HEK293 (cell line): ENCODE data around the gene MYH1.

ENCODE experiments used
- CTCF ChIA-PET: fragments of 350-600 bp; formaldehyde crosslinking; extraction: SDS; loops from one replicate; lab custom pipeline; 2021; ENCODE audit warnings: antibody characterized with exemption; lab: Yijun Ruan, JAX
- POLR2A ChIA-PET: fragments of 300-600 bp; formaldehyde crosslinking; extraction: SDS; loops from one replicate; lab custom pipeline; 2020; ENCODE audit warnings: antibody characterized with exemption, inconsistent platforms; lab: Yijun Ruan, JAX
- H3K27ac ChIP-seq: fragments of 200-500 bp; sonication (Bioruptor generic); 2 replicates; pipeline ENCODE4 v1.5.1; 2014; ENCODE audit warnings: low read depth, low read length, control low read depth, inconsistent platforms; ENCODE audit errors: extremely low read depth
- H3K36me3 ChIP-seq, 2 experiments: fragments of 200-500 bp in 1 of 2; sonication (Bioruptor generic) in 1 of 2; 1 replicate in 1 of 2; 2 replicates in 1 of 2; pipeline ENCODE4 v1.5.1; 2014 to 2017; ENCODE audit warnings: inconsistent platforms in 2 of 2, low read length in 2 of 2; ENCODE audit not compliant: control insufficient read depth in 2 of 2, insufficient read depth in 1 of 2
- H3K4me1 ChIP-seq: fragments of 200-500 bp; sonication (Bioruptor generic); 2 replicates; pipeline ENCODE4 v1.5.1; 2014; ENCODE audit warnings: mild to moderate bottlenecking, low read length, inconsistent platforms; ENCODE audit not compliant: control insufficient read depth, insufficient read depth
- H3K4me3 ChIP-seq: 2 replicates; pipeline ENCODE4 v1.5.1; 2011; ENCODE audit warnings: low read depth, mild to moderate bottlenecking, control low read depth, low read length, moderate library complexity
- H3K9me3 ChIP-seq: fragments of 200-500 bp; sonication (Bioruptor generic); 2 replicates; pipeline ENCODE4 v1.5.1; 2014; ENCODE audit warnings: low read depth, low read length, inconsistent platforms; ENCODE audit not compliant: control insufficient read depth, insufficient read depth
- KLF1 ChIP-seq: fragments of 450-650 bp; formaldehyde crosslinking; IDR thresholded peaks from 2 replicates; pipeline ENCODE4 v1.5.1; 2016; ENCODE audit warnings: missing biosample characterization, missing genetic modification characterization
- PRDM1 ChIP-seq: fragments of 450-650 bp; formaldehyde crosslinking; IDR thresholded peaks from 2 replicates; pipeline ENCODE4; 2016; ENCODE audit warnings: missing biosample characterization, missing genetic modification characterization
- SALL2 ChIP-seq: fragments of 450-650 bp; formaldehyde crosslinking; IDR thresholded peaks from 2 replicates; pipeline ENCODE4 v1.5.0; 2017; ENCODE audit warnings: missing biosample characterization, mild to moderate bottlenecking, missing genetic modification characterization, borderline replicate concordance
- SCRT1 ChIP-seq: fragments of 450-650 bp; formaldehyde crosslinking; IDR thresholded peaks from 2 replicates; pipeline ENCODE4 v1.5.1; 2016; ENCODE audit warnings: missing biosample characterization, missing genetic modification characterization, borderline replicate concordance
- SP2 ChIP-seq: fragments of 450-650 bp; formaldehyde crosslinking; IDR thresholded peaks from 2 replicates; pipeline ENCODE4 v1.5.1; 2016; ENCODE audit warnings: missing biosample characterization, missing genetic modification characterization
- SP7 ChIP-seq: fragments of 450-650 bp; formaldehyde crosslinking; IDR thresholded peaks from 2 replicates; pipeline ENCODE4 v1.5.1; 2016; ENCODE audit warnings: missing biosample characterization, missing genetic modification characterization
- WT1 ChIP-seq: fragments of 450-650 bp; formaldehyde crosslinking; IDR thresholded peaks from 2 replicates; pipeline ENCODE4 v1.5.1; 2016; ENCODE audit warnings: missing biosample characterization, missing genetic modification characterization
- ZNF10 ChIP-seq: fragments of 450-650 bp; formaldehyde crosslinking; IDR thresholded peaks from 2 replicates; pipeline ENCODE4 v1.5.1; 2017; ENCODE audit warnings: missing biosample characterization, missing genetic modification characterization
- ZNF140 ChIP-seq: fragments of 450-650 bp; formaldehyde crosslinking; IDR thresholded peaks from 2 replicates; pipeline ENCODE4 v1.5.1; 2016; ENCODE audit warnings: missing biosample characterization, missing genetic modification characterization
- ZNF324 ChIP-seq: fragments of 450-650 bp; formaldehyde crosslinking; IDR thresholded peaks from 2 replicates; pipeline ENCODE4 v1.5.1; 2016; ENCODE audit warnings: missing biosample characterization, missing genetic modification characterization
- ZNF335 ChIP-seq: fragments of 450-650 bp; formaldehyde crosslinking; conservative IDR thresholded peaks from 2 replicates; pipeline ENCODE4 v1.5.1; 2016; ENCODE audit warnings: missing biosample characterization, missing genetic modification characterization
- ZNF354C ChIP-seq: fragments of 450-650 bp; formaldehyde crosslinking; IDR thresholded peaks from 2 replicates; pipeline ENCODE4 v1.5.1; 2016; ENCODE audit warnings: missing biosample characterization, missing genetic modification characterization, low read depth, borderline replicate concordance
- ZNF521 ChIP-seq: fragments of 450-650 bp; formaldehyde crosslinking; IDR thresholded peaks from 2 replicates; pipeline ENCODE4 v1.5.1; 2017; ENCODE audit warnings: missing biosample characterization, mild to moderate bottlenecking, missing genetic modification characterization
- ZNF549 ChIP-seq: fragments of 450-650 bp; IDR thresholded peaks from 2 replicates; pipeline ENCODE4 v1.5.1; 2018; ENCODE audit warnings: missing biosample characterization, missing genetic modification characterization, mild to moderate bottlenecking, inconsistent platforms, moderate library complexity
- ZNF555 ChIP-seq: fragments of 450-650 bp; formaldehyde crosslinking; conservative IDR thresholded peaks from 2 replicates; pipeline ENCODE4 v1.5.1; 2017; ENCODE audit warnings: missing biosample characterization, mild to moderate bottlenecking, missing genetic modification characterization, inconsistent platforms
- ZNF624 ChIP-seq: fragments of 450-650 bp; formaldehyde crosslinking; IDR thresholded peaks from 2 replicates; pipeline ENCODE4 v1.5.1; 2017; ENCODE audit warnings: missing biosample characterization, missing genetic modification characterization
- ZNF629 ChIP-seq: fragments of 450-650 bp; formaldehyde crosslinking; IDR thresholded peaks from 2 replicates; pipeline ENCODE4 v1.5.1; 2017; ENCODE audit warnings: missing biosample characterization, missing genetic modification characterization
- ZNF660 ChIP-seq: fragments of 450-650 bp; IDR thresholded peaks from 2 replicates; pipeline ENCODE4 v1.5.1; 2018; ENCODE audit warnings: missing biosample characterization, mild to moderate bottlenecking, missing genetic modification characterization
- ZNF792 ChIP-seq: fragments of 450-650 bp; formaldehyde crosslinking; IDR thresholded peaks from 2 replicates; pipeline ENCODE4 v1.5.1; 2016; ENCODE audit warnings: missing biosample characterization, missing genetic modification characterization
- TF ChIP-seq, protein P1 (sequence below): fragments of 450-650 bp; formaldehyde crosslinking; IDR thresholded peaks from 2 replicates; pipeline ENCODE4 v1.5.1; 2016; ENCODE audit warnings: missing biosample characterization, missing genetic modification characterization
- TF ChIP-seq, protein P2 (sequence below): fragments of 450-650 bp; formaldehyde crosslinking; optimal IDR thresholded peaks from 2 replicates; pipeline ENCODE3; 2016; ENCODE audit warnings: missing biosample characterization, mild to moderate bottlenecking, missing genetic modification characterization
- TF ChIP-seq, protein P3 (sequence below): fragments of 450-650 bp; formaldehyde crosslinking; IDR thresholded peaks from 2 replicates; pipeline ENCODE4 v1.5.1; 2017; ENCODE audit warnings: missing biosample characterization, missing genetic modification characterization
- TF ChIP-seq, protein P4 (sequence below): fragments of 450-650 bp; formaldehyde crosslinking; IDR thresholded peaks from 2 replicates; pipeline ENCODE4 v1.5.1; 2016; ENCODE audit warnings: missing biosample characterization, missing genetic modification characterization
- TF ChIP-seq, protein P5 (sequence below): fragments of 450-650 bp; formaldehyde crosslinking; IDR thresholded peaks from 2 replicates; pipeline ENCODE4 v1.5.0; 2017; ENCODE audit warnings: missing biosample characterization, missing genetic modification characterization, borderline replicate concordance
- TF ChIP-seq, protein P6 (sequence below): fragments of 450-650 bp; formaldehyde crosslinking; IDR thresholded peaks from 2 replicates; pipeline ENCODE4 v1.5.1; 2016; ENCODE audit warnings: missing biosample characterization, missing genetic modification characterization

Gene MYH1

DNA sequence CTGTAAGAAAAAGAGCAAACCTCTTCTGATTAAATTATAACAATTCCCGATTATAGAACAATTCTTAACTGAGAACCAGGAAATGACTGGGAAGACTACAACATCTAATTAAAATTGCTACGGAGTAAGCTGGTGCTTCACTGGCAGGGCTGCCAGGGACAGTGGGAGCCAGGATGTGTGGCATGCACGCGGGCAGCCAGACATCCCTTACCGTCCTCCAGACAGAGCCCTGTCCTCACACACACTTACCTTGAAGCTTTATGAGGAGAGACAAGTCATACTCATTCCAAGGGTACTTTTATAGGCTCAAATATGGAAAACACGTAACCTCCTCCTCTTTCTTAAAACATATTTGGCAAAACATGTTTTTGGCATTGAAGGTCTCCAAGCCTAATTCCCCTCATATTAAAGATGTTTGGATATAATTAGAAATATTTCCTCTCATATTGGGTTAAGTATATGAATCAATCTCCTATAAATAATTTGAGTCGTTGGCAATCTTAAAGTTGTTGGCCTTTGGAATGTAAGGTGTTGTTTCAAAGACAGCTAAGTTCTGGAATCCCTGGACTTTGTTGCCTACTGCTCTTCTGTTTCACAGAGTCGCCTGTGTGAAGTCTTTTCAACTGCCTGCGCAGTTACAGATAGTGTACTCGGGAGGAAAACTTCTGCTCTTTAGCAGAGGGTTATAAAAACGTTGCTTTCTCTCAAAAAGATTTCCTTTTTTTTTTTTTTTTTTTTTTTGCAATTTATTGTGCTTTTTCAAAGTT, at the start of gene MYH1:
MYH1 (minus strand) TSS at position 272 of the 767 bp plus-strand sequence. CDS start 1,900 bp downstream, outside the sequence.
- no peaks in the 10 kb centered on the region for H3K9me3 ChIP-seq
- ChIA-PET CTCF (interaction anchor here (0.7 to 0.9 kb wide), 2 partner anchors 25 to 60 kb away, joined by 3 read pairs; no protein-coding TSS in a partner anchor), POLR2A (no interaction called here)
- TF ChIP-seq ZNF629 (tag by site-specific recombination) (no peak), ZNF354C (tag by site-specific recombination) (no peak), ZNF335 (tag by site-specific recombination) (no peak), SP7 (tag by site-specific recombination) (no peak)
- TF ChIP-seq, protein P1, sequence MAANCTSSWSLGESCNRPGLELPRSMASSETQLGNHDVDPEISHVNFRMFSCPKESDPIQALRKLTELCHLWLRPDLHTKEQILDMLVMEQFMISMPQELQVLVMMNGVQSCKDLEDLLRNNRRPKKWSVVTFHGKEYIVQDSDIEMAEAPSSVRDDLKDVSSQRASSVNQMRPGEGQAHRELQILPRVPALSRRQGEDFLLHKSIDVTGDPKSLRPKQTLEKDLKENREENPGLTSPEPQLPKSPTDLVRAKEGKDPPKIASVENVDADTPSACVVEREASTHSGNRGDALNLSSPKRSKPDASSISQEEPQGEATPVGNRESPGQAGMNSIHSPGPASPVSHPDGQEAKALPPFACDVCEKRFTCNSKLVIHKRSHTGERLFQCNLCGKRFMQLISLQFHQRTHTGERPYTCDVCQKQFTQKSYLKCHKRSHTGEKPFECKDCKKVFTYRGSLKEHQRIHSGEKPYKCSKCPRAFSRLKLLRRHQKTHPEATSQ (tag by site-specific recombination): no peak
- H3K4me1 ChIP-seq: no peaks in the 10 kb centered on the region
- H3K36me3 ChIP-seq: no peaks in the 10 kb centered on the region
- H3K27ac ChIP-seq: no peak within 1 kb of the TSS
- no peak within 1 kb of the TSS for H3K4me3 ChIP-seq

DNA sequence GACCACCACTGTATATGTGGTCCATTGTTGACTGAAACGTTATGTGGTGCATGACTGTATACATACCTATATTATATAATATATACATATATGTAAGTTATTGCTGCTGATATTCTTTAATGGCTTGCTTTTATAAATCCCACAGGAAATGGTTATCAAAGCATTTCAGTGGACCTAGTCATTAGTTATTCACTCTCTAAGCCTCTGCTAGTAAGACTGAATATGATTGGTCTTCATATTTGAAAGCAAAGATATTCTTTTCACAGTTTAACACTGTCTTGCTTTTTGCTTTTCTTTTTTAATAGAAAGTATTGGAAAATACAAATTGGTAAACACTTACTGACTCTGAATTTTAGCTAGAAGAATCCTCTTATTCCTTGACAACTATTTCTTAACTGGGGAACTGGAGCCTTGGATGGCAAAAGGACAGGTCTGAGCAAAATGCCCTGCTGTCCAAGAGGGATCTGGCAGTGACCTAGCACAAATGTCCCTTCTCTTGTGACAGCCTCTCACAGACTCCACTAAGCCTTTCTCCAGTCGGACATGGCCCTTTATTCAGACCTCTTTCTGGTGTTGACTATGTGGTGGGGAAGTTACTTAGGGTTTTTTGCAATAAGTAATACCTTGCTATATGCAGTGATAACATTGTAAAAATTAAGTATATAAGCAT, 45.8 kb upstream of the MYH1 start:
- Histone ChIP-seq H3K36me3 (no peaks in the 10 kb centered on the region), H3K9me3 (no peaks in the 10 kb centered on the region), H3K4me3 (no peak overlapping the region), H3K4me1 (no peaks in the 10 kb centered on the region), H3K27ac (no peak overlapping the region)
- POLR2A ChIA-PET: no interaction called here
- no peak for TF ChIP-seq PRDM1 (tag by site-specific recombination)
- TF ChIP-seq ZNF140 (tag by site-specific recombination): no peak
- TF ChIP-seq, protein P2, sequence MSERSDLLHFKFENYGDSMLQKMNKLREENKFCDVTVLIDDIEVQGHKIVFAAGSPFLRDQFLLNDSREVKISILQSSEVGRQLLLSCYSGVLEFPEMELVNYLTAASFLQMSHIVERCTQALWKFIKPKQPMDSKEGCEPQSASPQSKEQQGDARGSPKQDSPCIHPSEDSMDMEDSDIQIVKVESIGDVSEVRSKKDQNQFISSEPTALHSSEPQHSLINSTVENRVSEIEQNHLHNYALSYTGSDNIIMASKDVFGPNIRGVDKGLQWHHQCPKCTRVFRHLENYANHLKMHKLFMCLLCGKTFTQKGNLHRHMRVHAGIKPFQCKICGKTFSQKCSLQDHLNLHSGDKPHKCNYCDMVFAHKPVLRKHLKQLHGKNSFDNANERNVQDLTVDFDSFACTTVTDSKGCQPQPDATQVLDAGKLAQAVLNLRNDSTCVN: no peak
- no peak for TF ChIP-seq ZNF624
- no peak for TF ChIP-seq SP2 (tag by site-specific recombination)
- TF ChIP-seq SALL2: no peak
- TF ChIP-seq, protein P3, sequence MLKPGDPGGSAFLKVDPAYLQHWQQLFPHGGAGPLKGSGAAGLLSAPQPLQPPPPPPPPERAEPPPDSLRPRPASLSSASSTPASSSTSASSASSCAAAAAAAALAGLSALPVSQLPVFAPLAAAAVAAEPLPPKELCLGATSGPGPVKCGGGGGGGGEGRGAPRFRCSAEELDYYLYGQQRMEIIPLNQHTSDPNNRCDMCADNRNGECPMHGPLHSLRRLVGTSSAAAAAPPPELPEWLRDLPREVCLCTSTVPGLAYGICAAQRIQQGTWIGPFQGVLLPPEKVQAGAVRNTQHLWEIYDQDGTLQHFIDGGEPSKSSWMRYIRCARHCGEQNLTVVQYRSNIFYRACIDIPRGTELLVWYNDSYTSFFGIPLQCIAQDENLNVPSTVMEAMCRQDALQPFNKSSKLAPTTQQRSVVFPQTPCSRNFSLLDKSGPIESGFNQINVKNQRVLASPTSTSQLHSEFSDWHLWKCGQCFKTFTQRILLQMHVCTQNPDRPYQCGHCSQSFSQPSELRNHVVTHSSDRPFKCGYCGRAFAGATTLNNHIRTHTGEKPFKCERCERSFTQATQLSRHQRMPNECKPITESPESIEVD (tag by site-specific recombination): no peak
- TF ChIP-seq KLF1 (tag by site-specific recombination): no peak
- TF ChIP-seq SCRT1: no peak
- no peak for TF ChIP-seq ZNF660 (tag by site-specific recombination)
- TF ChIP-seq, protein P4, sequence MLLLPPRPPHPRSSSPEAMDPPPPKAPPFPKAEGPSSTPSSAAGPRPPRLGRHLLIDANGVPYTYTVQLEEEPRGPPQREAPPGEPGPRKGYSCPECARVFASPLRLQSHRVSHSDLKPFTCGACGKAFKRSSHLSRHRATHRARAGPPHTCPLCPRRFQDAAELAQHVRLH (tag by site-specific recombination): no peak
- TF ChIP-seq, protein P5, sequence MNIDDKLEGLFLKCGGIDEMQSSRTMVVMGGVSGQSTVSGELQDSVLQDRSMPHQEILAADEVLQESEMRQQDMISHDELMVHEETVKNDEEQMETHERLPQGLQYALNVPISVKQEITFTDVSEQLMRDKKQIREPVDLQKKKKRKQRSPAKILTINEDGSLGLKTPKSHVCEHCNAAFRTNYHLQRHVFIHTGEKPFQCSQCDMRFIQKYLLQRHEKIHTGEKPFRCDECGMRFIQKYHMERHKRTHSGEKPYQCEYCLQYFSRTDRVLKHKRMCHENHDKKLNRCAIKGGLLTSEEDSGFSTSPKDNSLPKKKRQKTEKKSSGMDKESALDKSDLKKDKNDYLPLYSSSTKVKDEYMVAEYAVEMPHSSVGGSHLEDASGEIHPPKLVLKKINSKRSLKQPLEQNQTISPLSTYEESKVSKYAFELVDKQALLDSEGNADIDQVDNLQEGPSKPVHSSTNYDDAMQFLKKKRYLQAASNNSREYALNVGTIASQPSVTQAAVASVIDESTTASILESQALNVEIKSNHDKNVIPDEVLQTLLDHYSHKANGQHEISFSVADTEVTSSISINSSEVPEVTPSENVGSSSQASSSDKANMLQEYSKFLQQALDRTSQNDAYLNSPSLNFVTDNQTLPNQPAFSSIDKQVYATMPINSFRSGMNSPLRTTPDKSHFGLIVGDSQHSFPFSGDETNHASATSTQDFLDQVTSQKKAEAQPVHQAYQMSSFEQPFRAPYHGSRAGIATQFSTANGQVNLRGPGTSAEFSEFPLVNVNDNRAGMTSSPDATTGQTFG (tag by site-specific recombination): no peak
- no peak for TF ChIP-seq WT1 (tag by site-specific recombination)
- no peak for TF ChIP-seq ZNF555 (tag by site-specific recombination)
- TF ChIP-seq ZNF521 (tag by site-specific recombination): no peak
- TF ChIP-seq, protein P6, sequence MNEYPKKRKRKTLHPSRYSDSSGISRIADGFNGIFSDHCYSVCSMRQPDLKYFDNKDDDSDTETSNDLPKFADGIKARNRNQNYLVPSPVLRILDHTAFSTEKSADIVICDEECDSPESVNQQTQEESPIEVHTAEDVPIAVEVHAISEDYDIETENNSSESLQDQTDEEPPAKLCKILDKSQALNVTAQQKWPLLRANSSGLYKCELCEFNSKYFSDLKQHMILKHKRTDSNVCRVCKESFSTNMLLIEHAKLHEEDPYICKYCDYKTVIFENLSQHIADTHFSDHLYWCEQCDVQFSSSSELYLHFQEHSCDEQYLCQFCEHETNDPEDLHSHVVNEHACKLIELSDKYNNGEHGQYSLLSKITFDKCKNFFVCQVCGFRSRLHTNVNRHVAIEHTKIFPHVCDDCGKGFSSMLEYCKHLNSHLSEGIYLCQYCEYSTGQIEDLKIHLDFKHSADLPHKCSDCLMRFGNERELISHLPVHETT (tag by site-specific recombination): no peak
- TF ChIP-seq ZNF324 (tag by site-specific recombination): no peak
- TF ChIP-seq ZNF792 (tag by site-specific recombination): no peak
- no peak for TF ChIP-seq ZNF549 (tag by site-specific recombination)
- no peak for TF ChIP-seq ZNF10 (tag by site-specific recombination)
- CTCF ChIA-PET: no interaction called here
